ENCODE data around the gene TSSK6.

- TF ChIP-seq CTCF (IDR thresholded peaks at IDR 0.05) (no peak), POLR2A (IDR thresholded peaks at IDR 0.05) (no peak), EP300 (IDR thresholded peaks at IDR 0.05) (no peak)
Observed at GRCh38 chr19:19545707-19546106, 30.4 kb upstream of the TSSK6 start.
